ENCODE results near the gene HMX1.

HMX1 gene

DNA sequence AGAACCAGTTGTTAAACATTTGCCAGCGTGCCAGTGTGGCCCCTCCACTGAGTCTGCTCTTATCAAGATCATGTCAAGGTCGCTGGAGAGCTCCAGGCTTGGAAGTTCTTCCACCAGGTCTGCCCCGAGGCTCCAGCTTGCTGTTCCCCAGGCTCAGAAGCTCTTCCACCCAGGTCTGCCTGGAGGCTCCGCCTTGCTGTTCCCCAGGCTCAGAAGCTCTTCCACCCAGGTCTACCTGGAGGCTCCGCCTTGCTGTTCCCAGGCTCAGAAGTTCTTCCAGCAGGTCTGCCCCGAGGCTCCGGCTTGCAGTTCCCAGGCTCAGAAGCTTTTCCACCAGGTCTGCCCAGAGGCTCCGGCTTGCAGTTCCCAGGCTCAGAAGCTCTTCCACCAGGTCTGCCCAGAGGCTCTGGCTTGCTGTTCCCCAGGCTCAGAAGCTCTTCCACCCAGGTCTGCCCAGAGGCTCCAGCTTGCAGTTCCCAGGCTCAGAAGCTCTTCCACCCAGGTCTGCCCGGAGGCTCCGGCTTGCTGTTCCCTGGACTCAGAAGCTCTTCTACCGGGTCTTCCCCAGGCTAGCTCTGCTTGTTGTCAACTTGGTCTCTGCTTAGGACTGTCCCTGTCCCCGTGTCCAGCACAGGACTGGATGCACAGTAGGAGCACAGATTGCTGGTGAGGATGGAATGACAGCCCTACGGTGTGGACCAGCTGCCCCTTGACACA, 54.4 kb downstream of the HMX1 start:
- DNase-seq, result no peak

Data from stimulated activated CD4-positive, alpha-beta T cell treated with anti-CD3 and anti-CD28 coated beads, Interleukin-4, amount 100 ng/mL, for 24 hours (primary cell).